Stimulated activated CD4-positive, alpha-beta T cell treated with anti-CD3 and anti-CD28 coated beads, Interleukin-15, amount 100 ng/mL, for 24 hours (primary cell): ENCODE data around the gene ZRANB3.
"Not testable (repeated sequence)": the region's sequence is repeated elsewhere in the genome, so short reads cannot be mapped to it uniquely, and the experiment has no call there.

ENCODE experiments used
- DNase-seq: peaks from one replicate; pipeline ENCODE4 v3.0.0-alpha.2; 2020

The ZRANB3 gene

DNA sequence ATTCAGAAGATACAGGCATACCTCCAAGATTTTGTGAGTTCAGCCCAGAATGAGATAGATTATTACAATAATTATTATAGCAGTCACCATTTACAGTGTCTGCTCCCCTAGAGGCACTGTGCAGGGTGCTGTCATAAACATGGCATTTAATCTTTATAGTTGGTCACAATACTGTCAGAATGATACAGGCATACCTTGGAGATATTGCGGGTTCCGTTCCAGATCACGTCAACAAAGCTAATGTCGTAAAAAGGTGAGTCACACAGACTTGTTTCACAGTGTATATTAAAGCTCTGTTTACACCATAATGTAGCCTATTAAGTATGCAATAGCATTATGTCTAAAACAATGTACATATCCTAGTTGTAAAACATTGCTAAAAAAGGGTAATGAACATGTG, 45.6 kb downstream of the ZRANB3 start:
- DNase-seq: no peak

DNA sequence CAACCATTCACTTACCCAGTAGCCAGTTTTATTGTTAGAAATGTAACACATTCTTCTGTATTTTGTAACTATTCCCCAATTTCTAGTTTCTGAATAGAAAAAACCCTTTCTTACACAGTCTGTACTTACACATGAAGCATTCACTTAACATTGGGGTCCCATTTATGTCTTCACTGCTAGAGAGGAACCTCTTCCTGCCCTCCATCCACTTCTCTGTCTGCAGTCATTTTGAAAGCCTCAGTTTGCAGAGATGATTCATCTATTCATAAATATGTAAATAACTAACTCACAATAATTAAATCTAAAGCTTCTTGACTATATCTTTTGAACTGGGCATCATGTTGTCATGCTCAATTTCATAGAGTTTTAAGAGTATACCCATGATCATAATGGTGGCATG, 55.9 kb downstream of the ZRANB3 start:
- no peak for DNase-seq

- peak; percentile 17 for DNase-seq
Observed at GRCh38 chr2:135473567-135473966, 57.5 kb downstream of the ZRANB3 start.

GRCh38 chr2:135471106-135471505, 59.9 kb downstream of the ZRANB3 start:
- DNase-seq: no peak

DNA sequence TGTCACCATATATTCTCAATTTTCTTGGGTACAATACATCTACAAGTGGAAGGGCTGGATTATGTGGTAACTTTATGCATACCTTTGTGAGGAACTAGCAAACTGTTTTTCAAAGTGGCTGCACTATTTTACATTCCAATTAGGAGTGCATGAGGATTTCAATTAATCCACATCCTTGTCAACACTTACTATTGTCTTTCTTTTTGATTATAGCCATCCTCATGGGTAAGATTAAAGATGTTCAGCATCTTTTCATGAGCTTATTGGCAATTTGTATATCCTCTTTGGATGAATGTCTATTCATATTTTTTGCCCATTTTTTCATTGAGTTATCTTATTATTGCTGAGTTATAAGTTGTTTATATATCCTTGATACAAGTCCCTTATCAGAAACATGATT, 73.7 kb downstream of the ZRANB3 start:
- DNase-seq: no peak

DNA sequence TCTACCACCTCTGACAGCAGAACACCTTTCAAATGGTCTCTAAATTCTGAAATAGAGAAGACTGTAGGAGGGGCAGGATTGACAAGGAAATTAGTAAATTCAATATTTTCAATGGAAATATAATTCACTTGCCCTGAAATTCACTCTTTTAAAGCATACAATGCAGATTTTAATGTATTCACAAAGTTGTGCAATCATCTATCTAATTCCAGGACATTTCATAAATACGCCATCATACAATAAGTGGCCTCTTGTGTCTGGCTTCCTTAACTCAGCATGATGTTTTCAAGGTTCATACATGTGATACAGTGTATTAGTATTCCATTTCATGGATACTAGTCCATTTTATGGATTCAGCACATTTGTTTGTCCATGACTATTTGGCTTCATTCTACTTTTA, 74.2 kb downstream of the ZRANB3 start:
- DNase-seq: no peak

DNA sequence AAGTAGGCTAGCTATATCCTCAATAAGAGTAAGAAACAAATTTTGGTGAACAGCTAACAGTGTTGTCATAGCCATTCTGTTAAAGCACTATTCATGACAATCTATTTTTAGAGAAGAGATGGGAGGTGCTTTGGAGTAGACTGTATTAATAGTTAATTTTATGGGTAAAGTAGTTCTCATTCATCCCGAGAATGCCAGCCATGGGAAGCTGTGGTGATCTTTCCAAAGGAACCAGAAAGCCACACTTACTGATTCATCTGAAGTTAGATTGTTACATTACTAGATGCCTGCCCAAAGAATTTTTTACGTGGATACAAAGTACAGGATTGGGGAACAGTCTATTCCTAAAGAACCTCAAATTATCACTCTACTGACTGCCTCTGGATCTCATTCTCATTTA, 74.6 kb downstream of the ZRANB3 start:
- no peak for DNase-seq

DNA sequence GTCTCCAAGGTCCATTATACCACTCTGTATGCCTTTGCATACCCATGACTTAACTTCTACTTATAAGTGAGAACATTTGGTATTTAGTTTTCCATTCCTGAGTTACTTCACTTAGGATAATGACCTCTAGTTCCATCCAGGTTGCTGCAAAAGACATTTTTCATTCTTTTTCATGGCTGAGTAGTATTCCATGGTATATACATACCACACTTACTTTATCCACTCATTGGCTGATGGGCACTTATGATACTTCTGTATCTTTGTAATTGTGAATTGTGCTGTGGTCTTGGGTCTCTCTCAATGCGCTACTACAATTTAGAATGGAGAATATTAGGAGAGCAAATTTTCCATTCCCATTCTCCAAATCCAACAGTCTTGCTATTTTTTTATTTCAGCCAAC, 76.4 kb downstream of the ZRANB3 start:
- no peak for DNase-seq

GRCh38 chr2:135453027-135453426, 78.0 kb downstream of the ZRANB3 start:
- DNase-seq: peak; percentile 6

DNA sequence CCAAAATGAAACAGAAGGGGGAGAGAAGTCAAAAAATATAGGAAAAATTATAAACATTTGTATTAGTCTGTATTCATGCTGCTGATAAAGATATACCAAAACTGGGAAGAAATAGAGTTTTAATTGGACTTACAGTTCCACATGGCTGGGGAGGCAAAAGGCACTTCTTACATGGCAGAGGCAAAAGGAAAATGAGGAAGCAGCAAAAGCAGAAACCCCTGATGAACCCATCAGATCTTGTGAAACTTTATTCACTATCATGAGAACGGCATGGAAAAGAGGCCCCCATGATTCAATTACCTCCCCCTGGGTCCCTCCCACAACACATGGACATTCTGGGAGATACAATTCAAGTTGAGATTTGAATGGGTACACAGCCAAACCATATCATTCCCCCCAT, 79.1 kb downstream of the ZRANB3 start:
- no peak for DNase-seq

GRCh38 chr2:135443013-135443412, 88.0 kb downstream of the ZRANB3 start:
- not testable (repeated sequence) for DNase-seq

DNA sequence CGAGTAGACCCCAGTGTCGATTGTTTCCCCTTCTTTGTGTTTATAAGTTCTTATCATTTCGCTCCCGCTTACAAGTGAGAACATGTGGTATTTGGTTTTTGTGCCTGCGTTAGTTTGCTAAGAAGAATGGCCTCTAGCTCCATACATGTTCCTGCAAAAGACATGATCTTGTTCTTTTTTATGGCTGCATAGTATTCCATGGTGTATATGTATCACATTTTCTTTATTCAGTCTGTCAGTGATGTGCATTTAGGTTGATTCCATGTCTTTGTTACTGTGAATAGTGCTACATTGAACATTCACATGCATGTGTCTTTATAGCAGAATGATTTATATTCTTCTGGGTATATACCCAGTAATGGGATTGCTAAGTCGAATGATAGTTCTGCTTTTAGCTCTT, 95.9 kb downstream of the ZRANB3 start:
- not testable (repeated sequence) for DNase-seq

- no peak for DNase-seq
Observed at GRCh38 chr2:135424849-135425248, 106.2 kb downstream of the ZRANB3 start.

DNA sequence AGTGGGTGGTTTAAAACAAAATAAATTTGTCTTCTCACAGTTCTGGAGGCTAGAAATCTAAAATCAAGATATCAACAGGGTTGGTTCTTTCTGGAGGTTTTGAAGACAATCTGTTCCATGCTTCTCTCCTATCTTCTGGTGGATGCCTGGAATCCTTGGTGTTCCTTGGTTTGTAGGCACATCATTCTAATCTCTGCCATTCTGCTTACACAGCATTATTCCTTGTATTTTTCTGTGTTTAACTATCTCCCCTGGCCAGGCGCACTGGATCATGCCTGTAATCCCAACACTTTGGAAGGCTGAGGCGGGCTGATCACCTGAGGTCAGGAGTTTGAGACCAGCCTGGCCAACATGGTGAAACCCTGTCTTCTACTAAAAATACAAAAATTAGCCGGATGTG, 108.1 kb downstream of the ZRANB3 start:
- no peak for DNase-seq

DNA sequence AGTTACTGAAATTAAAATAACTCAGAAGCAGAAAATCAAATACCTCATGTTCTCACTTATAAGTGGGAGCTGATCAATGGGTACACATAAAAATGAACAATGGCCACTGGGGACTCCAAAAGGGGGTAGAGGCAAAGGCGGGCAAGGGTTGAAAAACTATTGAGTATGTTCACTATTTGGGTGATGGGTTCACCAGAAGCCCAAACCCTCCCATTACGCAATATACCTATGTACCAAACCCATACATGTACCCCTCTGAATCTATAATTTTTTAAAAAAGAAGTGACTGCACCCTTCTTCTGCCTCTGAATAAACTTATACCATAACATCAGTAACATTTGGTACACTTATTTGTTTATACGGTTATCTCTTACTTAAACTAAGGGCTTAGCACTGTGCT, 119.4 kb downstream of the ZRANB3 start:
- no peak for DNase-seq

DNA sequence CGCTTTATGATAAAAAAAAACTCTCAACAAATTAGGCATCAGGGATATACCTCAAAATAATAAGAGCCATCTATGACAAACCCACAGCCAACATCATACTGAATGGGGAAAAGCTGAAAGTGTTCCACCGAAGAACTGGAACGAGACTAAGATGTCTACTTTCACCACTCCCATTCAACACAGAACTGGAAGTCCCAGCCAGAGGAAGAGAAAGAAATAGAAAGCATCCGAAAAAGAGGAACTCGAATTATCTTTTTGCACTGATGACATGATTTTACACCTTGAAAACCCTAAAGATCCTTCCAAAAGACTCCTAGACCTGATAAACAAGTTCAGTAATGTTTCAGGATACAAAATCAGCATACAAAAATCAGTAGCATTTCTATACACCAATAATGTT, 121.6 kb downstream of the ZRANB3 start:
- DNase-seq: no peak

GRCh38 chr2:135396259-135396658, 134.8 kb downstream of the ZRANB3 start:
- not testable (repeated sequence) for DNase-seq

DNA sequence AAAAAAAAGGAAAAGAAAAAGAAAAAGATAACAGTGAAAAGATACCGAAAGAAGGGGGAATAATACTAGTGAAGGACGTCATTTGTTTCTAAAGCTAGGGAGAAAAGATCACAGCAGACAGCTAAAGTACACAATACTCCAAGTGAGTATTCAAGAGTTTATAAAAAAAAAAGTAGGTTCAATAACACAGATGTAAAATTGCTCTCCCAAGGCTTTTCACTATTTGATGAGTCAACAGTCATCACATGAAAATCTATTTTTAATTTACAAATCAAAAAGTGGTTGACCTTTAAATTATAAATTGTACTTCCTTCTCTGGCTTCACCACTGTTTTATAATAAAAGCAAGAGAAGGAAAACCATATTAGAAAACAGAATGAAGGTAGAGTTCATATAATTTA, 144.0 kb downstream of the ZRANB3 start:
- DNase-seq: no peak

DNA sequence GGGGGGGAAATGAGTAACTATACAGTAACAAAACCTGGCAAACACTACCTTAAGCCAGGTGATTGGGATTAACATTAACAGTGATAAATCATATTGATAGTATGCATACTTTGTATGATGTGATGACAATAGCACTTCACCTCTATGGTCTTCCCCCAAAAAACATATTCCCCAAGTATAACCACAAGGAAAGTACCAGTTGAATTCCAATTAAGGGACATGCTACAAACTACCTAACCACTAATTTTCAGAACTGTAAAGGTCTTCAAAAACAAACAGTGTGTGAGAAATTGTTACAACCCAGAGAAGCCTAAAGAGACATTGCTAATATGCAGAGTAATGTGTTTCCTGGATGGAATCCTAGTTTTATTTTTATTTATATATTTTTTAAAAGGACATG, 152.4 kb downstream of the ZRANB3 start:
- DNase-seq: no peak

DNA sequence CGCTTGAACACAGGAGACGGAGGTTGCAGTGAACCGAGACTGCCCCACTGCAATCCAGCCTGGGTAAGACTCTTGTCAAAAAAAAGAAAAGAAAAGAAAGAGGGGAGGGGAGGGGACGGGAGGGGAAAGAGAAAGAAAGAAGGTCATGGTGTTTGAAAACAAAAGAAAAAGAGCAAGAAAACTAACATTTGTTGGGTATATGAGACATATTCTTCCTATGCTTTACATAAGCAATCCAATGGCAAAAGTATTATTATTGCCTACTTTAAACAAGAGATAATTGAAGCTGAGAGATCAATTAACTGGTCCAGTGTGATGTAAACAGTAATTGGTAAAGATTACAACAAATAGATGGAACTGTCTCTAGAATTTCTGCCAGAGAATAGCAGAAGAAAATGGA, 157.3 kb downstream of the ZRANB3 start:
- no peak for DNase-seq

- no peak for DNase-seq
Observed at GRCh38 chr2:135349941-135350340, 181.1 kb downstream of the ZRANB3 start.

DNA sequence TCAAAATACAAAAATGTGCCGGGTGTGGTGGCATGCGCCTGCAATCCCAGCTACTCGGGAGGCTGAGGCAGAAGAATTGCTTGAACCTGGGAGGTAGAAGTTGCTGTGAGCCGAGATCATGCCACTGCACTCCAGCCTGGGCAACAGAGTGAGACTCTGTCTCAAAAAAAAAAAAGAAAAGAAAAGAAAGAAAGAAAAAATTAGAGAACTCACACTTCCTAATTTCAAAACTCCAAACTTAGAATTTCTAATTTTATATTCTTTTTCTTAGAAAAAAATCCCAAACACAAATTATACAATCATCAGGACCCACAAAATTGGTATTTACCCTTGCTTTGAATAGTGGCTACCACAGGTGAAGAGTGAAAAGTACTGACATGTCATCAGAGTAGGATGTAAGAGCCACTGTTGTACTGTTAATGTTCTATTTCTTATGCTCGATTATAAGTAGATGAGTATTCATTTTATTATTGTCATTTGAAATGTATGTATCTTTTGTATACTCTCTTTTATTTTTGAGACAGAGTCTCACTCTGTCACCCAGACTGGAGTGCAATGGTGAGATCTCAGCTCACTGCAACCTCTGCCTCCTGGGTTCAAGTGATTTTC, 182.8 kb downstream of the ZRANB3 start:
- DNase-seq: not testable (repeated sequence)

DNA sequence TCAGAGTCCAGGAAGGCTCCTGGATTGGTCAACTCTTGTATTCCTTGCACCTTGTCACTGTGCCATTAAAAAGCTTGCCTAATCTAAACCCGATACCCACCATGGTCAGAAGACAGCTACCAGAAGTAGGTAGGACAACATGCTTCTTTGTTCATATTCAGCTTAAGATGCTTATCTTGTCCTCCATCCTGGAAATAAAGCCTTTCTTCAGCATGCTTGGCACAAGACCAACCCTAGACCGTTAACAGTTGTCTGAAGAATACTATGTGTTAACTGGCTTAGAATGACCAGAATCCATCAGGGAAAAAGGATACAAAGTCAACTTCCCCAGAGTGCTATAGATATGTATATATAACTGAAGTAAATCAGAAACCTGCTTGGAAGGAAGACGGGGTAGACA, 193.9 kb downstream of the ZRANB3 start:
- no peak for DNase-seq

DNA sequence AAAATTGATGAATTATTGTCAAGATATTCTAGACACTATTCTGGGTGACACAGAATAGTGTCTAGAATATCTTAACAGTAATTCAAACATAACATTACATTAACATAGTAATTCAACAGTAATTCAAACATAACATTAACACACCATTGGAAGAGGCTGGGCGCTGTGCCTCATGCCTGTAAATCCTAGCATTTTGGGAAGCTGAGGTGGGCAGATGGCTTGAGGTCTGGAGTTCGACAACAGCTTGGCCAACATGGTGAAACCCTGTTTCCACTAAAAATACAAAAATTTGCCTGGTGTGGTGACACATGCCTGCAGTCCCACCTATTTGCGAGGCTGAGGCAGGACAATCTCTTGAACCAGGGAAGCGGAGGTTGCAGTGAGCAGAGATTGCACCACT, 195.8 kb downstream of the ZRANB3 start:
- DNase-seq: no peak

GRCh38 chr2:135327146-135327545, 203.9 kb downstream of the ZRANB3 start:
- no peak for DNase-seq
